Measurements from ENCODE around the gene CXorf66. TPM values are rescaled to one million over a fixed set of nuclear protein-coding genes. Genes with fewer than 3 reads are reported as not detected.
A peak's percentile ranks its signal among the peaks of the same experiment; 100 is the strongest.

The CXorf66 gene
- total RNA-seq, 1 donor from 2014 or later, result not detected

- no peak overlapping the region for H3K27ac Mint-ChIP-seq (ENCODE audit: unreplicated experiment)
- no peak overlapping the region for H3K4me3 Mint-ChIP-seq (ENCODE audit: unreplicated experiment)
- no peak for DNase-seq (ENCODE audit: low spot score)
- no peaks in the 10 kb centered on the region for H3K9me3 Mint-ChIP-seq (ENCODE audit: unreplicated experiment)
- TF ChIP-seq CTCF (IDR thresholded peaks at IDR 0.05; ENCODE audit: unreplicated experiment), result no peak
- no peaks in the 10 kb centered on the region for H3K36me3 Mint-ChIP-seq (ENCODE audit: low read depth, unreplicated experiment)
- peaks cover 22% of the 10 kb centered on the region for H3K4me1 Mint-ChIP-seq (ENCODE audit: unreplicated experiment)
- H3K27me3 Mint-ChIP-seq (ENCODE audit: unreplicated experiment), result no peaks in the 10 kb centered on the region
Measured at GRCh38 chrX:139909712-139910111, 55.6 kb downstream of the CXorf66 start.

- H3K4me1 Mint-ChIP-seq (ENCODE audit: unreplicated experiment), result peaks cover 26% of the 10 kb centered on the region
- TF ChIP-seq CTCF (IDR thresholded peaks at IDR 0.05; ENCODE audit: unreplicated experiment), result no peak
- no peaks in the 10 kb centered on the region for H3K9me3 Mint-ChIP-seq (ENCODE audit: unreplicated experiment)
- H3K36me3 Mint-ChIP-seq (ENCODE audit: low read depth, unreplicated experiment), result no peaks in the 10 kb centered on the region
- no peak overlapping the region for H3K4me3 Mint-ChIP-seq (ENCODE audit: unreplicated experiment)
- no peak overlapping the region for H3K27ac Mint-ChIP-seq (ENCODE audit: unreplicated experiment)
- no peak for DNase-seq (ENCODE audit: low spot score)
- H3K27me3 Mint-ChIP-seq (ENCODE audit: unreplicated experiment), result no peaks in the 10 kb centered on the region
Measured at GRCh38 chrX:139907078-139907477, 58.2 kb downstream of the CXorf66 start.

- no peak for TF ChIP-seq CTCF (IDR thresholded peaks at IDR 0.05; ENCODE audit: unreplicated experiment)
- Mint-ChIP-seq H3K4me1 (ENCODE audit: unreplicated experiment) (peaks cover 26% of the 10 kb centered on the region), H3K27me3 (ENCODE audit: unreplicated experiment) (no peaks in the 10 kb centered on the region), H3K9me3 (ENCODE audit: unreplicated experiment) (no peaks in the 10 kb centered on the region), H3K36me3 (ENCODE audit: low read depth, unreplicated experiment) (no peaks in the 10 kb centered on the region), H3K27ac (ENCODE audit: unreplicated experiment) (no peak overlapping the region), H3K4me3 (ENCODE audit: unreplicated experiment) (no peak overlapping the region)
- no peak for DNase-seq (ENCODE audit: low spot score)
Measured at GRCh38 chrX:139905743-139906142, 59.6 kb downstream of the CXorf66 start.

Small RNA genes within 50 kb of the gene (microRNA-seq; reads per million reads assigned to microRNA genes)
- gene MIR505 (ENCODE audit: unreplicated experiment), result 498 reads per million, percentile 91 among the genes with 10 or more reads in this experiment

Other genes with a start within 250 kb of the CXorf66 start
- 48.5 TPM for gene ATP11C, start 32.5 kb downstream of the CXorf66 start, total RNA-seq (ENCODE audit: unreplicated experiment)